NCI-H1092 (cell line): ENCODE results near the gene UCHL1.
"Not testable (repeated sequence)": the region's sequence is repeated elsewhere in the genome, so short reads cannot be mapped to it uniquely, and the experiment has no call there.

Source experiments
- DNase-seq: peaks from one replicate; lab custom pipeline; 2025; lab: John Stamatoyannopoulos, UW

The UCHL1 gene

DNA sequence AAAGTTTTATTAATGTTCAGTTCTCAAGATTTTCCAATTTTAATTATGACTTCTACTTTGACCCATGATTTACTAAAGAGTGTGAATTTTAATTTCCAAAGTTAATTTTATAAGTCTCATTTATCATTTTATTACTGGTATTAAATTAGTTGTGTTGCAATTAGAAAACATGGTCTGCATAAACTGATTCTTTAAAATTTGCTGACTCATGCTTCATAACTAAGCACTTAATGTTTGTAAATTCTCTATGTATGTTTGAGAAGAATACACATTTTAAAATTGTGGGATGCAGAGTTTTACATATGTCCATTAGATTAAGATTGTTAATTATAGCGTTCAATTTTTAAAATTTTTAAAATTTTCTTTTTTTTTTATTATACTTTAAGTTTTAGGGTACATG lies 20.2 kb upstream of the UCHL1 start:
- DNase-seq = no peak

DNA sequence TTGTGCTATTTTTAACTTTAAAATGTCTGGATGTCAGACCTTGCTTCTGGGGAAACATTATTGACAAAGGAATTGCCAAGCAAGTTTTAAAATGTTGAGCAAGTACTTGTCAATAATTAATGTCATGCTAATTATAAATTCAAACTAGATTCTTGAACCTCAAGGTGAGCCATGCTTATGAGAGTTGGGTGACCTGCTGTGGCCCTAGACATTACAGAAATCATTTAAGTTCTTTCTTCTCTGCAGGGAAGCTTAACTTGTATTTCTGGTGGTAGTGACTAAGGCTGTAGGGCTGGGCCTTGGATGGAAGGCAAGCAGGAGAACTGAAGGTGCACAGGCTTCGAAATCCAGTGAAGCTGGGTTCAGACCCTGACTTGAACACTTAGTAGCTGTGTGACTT lies 14.8 kb upstream of the UCHL1 start:
- no peak for DNase-seq

DNA sequence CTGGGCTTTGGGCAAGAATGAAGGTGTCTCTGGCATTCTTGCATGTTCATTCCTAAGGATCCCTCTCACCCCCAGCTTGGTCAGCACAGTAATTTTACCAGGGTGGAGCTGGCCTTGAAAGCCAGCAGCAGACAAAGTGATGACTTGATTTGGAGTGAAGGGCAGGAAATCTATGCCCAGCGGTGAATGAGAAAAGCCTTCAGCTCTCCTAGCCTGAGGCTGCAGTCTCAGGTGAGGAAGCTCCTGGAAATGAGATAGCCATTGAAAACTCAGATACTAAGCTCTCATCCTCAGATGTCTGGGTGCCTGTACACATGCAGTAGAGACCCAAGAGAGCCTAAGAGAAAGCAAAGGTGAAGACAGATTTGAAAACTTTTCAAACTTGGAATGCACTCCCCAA lies 10.7 kb upstream of the UCHL1 start:
- no peak for DNase-seq

DNA sequence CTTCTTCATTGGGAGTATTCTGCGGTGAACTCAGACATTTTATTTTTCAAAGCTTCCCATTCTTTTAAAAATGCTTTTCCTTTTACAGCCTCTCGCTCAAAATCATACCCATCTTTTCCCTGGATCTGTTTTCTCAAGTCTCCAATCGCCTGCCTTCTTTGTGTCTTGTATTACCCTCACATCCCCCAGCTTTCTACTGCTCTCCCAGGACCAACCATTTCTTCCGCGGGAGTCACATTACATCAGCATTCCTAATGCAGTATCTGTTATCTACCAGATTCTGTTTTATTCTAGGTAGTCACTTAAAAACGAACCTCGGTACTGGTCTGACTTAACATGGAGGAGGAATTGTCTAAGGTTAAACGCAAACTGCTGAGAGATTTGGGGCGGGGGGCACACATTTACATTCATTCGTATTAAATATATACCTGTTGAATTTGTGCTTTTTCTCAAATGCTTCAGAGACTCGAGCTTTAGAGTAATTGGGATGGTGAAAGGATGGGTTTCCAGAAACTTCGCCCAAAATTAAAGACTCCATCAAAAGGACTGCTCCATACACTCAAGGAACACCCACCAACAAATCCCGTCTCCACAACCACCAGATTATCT lies 493 bp upstream of the UCHL1 start:
- DNase-seq = peak; percentile 9

GRCh38 chr4:41257257-41257901 lies 651 bp downstream of the UCHL1 start:
- peak; percentile 67 for DNase-seq

DNA sequence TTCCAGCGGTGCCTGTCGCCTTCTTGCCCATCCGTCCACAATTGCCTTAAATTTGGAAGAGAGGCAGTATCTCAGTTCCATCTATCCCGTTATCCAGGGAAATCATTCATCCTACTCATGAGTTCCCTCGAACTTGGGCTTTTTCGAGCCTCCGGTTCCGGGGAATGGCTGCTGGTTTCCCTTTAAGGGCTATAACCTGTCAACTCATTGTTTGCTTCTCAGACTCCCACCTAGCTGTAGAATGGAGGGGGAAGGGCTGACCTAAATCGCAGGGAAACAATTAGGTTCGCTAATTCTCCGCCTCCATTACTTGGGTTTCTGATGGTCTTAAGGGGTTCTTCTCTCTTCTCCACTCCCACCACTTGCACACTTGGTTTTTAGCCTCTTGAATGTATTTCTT lies 1.2 kb downstream of the UCHL1 start:
- no peak for DNase-seq

GRCh38 chr4:41258783-41259182 lies 2.1 kb downstream of the UCHL1 start:
- DNase-seq = peak; percentile 27

GRCh38 chr4:41260116-41260733 lies 3.5 kb downstream of the UCHL1 start:
- no peak for DNase-seq

GRCh38 chr4:41262198-41262597 lies 5.5 kb downstream of the UCHL1 start:
- no peak for DNase-seq

GRCh38 chr4:41264212-41264611 lies 7.5 kb downstream of the UCHL1 start:
- DNase-seq = no peak

DNA sequence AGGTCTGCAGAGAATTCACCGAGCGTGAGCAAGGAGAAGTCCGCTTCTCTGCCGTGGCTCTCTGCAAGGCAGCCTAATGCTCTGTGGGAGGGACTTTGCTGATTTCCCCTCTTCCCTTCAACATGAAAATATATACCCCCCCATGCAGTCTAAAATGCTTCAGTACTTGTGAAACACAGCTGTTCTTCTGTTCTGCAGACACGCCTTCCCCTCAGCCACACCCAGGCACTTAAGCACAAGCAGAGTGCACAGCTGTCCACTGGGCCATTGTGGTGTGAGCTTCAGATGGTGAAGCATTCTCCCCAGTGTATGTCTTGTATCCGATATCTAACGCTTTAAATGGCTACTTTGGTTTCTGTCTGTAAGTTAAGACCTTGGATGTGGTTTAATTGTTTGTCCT lies 11.3 kb downstream of the UCHL1 start:
- DNase-seq = no peak

DNA sequence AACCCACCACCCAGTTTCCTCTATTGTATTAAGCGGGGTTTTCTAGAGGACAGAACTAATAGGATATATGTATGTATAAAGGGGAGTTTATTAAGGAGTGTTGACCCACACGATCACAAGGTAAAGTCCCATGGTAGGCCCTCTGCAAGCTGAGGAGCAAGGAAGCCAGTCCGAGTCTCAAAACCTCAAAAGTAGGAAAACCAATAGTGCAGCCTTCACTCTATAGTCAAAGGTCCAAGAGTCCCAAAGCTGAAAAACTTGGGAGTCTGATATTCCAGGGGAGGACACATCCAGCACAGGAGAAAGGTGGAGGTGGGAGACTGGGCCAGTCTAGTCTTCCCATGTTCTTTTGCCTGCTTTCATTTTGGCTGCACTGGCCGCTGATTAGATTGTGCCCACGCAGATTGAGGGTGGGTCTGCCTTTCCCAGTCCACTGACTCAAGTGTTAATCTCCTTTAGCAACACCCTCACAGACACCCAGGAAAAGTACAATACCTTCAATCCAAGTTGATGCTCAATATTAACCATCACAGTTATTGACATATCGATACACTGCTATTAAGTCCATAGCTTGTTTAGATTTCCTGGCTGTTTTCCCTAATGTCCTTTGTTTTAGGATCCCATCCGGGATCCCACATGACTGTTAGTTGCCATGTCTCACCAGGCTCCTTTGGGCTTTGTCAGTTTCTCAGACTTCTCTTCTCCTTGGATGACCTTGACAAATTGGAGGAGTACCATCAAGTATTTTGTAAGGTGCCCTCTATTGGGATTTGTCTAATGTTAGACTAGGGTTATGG lies 12.2 kb downstream of the UCHL1 start:
- no peak for DNase-seq

- no peak for DNase-seq
Measured at GRCh38 chr4:41269682-41270081, 13.0 kb downstream of the UCHL1 start.

- not testable (repeated sequence) for DNase-seq
Measured at GRCh38 chr4:41275931-41276330, 19.2 kb downstream of the UCHL1 start.

GRCh38 chr4:41280010-41280409 lies 23.3 kb downstream of the UCHL1 start:
- no peak for DNase-seq

GRCh38 chr4:41281038-41281634 lies 24.4 kb downstream of the UCHL1 start:
- DNase-seq = peak; percentile 80

GRCh38 chr4:41282366-41282765 lies 25.6 kb downstream of the UCHL1 start:
- DNase-seq = no peak

DNA sequence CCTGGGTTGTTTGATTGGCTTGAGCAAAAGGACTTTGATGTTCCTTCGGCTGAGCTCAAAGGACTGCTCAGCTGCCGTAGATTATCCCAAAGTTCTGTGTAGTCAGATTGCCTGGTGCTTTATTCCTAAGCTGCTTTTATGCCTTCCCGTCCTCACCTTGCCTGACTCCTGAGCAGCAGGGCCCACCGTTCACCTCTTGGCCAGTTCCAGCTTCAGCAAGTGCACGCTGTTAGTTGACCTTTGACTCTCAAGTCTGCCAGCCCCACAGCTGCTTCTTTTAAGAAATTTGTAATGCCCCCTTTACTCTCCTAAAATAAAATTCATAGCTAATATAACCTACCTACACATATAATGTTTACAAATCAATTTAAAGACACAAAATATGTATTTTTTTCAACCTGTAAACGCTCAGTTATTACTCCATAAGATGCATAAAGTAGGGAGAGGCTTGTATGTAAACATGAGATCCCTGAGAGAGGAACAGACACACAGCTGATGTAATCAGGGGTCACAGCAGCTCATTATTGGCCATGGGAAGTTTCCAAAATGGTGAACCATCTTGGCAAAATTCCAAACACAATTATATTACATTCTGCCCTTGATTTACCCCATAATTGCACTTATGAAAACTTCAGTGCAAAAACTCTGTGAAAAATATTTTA lies 28.6 kb downstream of the UCHL1 start:
- no peak for DNase-seq

DNA sequence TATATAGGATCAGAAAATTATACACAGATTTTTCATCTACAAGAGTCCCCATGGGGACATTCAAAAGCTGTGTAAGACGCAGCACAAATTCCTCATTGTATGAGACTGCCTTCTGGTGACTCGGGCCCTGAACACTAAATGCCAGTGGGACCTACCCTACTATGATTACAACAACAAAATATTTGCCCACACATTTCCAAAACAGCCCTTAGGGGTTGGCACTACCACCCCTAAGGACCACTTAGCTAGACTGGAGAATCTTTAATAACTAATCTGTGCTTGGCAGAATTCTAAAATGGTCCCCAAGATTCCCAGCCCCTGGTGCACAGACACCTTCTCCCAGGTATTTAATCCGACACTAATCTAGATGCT lies 29.1 kb downstream of the UCHL1 start:
- no peak for DNase-seq

GRCh38 chr4:41287005-41287404 lies 30.3 kb downstream of the UCHL1 start:
- DNase-seq = no peak

DNA sequence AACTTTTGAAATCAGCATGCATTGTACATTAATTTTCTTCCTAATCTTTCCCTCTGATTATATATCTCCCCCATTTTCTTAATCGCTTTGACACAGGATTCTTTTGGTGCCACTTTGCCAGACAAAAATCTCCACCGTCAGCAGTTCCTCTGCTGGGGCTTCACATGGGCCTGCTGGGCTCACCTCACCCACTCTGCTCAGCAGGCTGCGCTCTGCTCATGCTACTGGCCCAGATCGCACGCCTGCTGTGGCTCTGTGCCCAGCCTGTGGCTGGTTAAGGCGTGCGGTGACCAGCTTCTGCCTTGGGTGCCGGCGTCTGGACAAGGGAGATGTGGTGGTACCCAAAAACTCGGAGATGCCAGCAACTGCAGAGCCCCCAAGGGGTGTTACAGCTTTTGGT lies 31.1 kb downstream of the UCHL1 start:
- DNase-seq = no peak

DNA sequence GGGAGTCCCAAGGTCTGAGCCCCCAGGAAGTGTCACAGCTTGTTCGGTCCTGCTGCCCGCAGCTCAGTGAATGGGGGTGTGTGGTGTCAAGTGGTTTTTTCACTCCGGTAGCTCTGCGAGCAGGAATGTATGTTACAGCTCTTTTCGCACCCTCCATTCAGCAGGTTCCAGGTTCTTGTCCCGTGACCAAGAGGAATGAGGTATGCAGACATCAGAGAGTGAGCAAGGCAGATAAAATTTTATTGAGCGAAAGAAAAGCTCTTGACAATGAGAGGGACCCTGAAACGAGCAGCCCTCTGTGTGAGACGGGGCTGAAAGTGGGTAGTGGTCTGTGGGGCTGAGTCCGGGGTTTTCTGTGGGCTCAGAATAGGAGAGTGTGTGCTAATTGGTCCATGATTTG lies 31.5 kb downstream of the UCHL1 start:
- no peak for DNase-seq
